WTC11 (cell line): ENCODE measurements around the gene PTPRN2. TPM values are rescaled to one million over a fixed set of nuclear protein-coding genes. Genes with fewer than 3 reads are reported as not detected.

Experiments used
- ATAC-seq: fragments of 200-7000 bp; cut with Tn5 transposase; 2 replicates; pipeline ENCODE4 v1.10.0; 2021; ENCODE audit warnings: mild to moderate bottlenecking, moderate library complexity
- CTCF ChIA-PET: fragments of 300-600 bp; sonication (Branson Sonifier 250); formaldehyde crosslinking; loops from one replicate; lab custom pipeline; 2021; ENCODE audit warnings: antibody characterized with exemption; lab: Charles Lee
- POLR2A ChIA-PET: fragments of 350-600 bp; sonication (Branson Sonifier 250); formaldehyde crosslinking; loops from one replicate; lab custom pipeline; 2021; ENCODE audit warnings: antibody characterized with exemption; lab: Charles Lee
- DNase-seq: peaks from one replicate; pipeline ENCODE4 v3.0.0; 2021; ENCODE audit warnings: low spot score
- H3K27ac Mint-ChIP-seq: 2 replicates; pipeline ENCODE4 v1.8.0; 2021; ENCODE audit warnings: mixed read lengths
- H3K27me3 Mint-ChIP-seq: 2 replicates; pipeline ENCODE4 v1.8.0; 2021; ENCODE audit warnings: low read depth, mild to moderate bottlenecking, moderate library complexity, mixed read lengths
- H3K36me3 Mint-ChIP-seq: 2 replicates; pipeline ENCODE4 v1.8.0; 2021; ENCODE audit warnings: mixed read lengths
- H3K4me1 Mint-ChIP-seq: 2 replicates; pipeline ENCODE4 v1.8.0; 2022; ENCODE audit warnings: mixed read lengths
- H3K4me3 Mint-ChIP-seq: 2 replicates; pipeline ENCODE4 v1.8.0; 2021; ENCODE audit warnings: mild to moderate bottlenecking, moderate library complexity, mixed read lengths
- H3K9me3 Mint-ChIP-seq: 2 replicates; pipeline ENCODE4 v1.8.0; 2021; ENCODE audit warnings: mixed read lengths
- AFF4 ChIP-seq: sonication (generic); formaldehyde crosslinking; IDR thresholded peaks from 2 replicates; pipeline ENCODE4 v1.8.1; 2023; ENCODE audit warnings: mild to moderate bottlenecking, missing genetic modification reagents, borderline replicate concordance
- CREM ChIP-seq: sonication (generic); formaldehyde crosslinking; IDR thresholded peaks from 2 replicates; pipeline ENCODE4 v1.8.1; 2022; ENCODE audit warnings: mild to moderate bottlenecking, missing genetic modification reagents, moderate library complexity
- E2F1 ChIP-seq: sonication (generic); formaldehyde crosslinking; IDR thresholded peaks from 2 replicates; pipeline ENCODE4 v1.8.0; 2022; ENCODE audit warnings: mild to moderate bottlenecking, missing genetic modification reagents
- E2F4 ChIP-seq: sonication (generic); formaldehyde crosslinking; IDR thresholded peaks from 2 replicates; pipeline ENCODE4 v1.8.1; 2022; ENCODE audit warnings: low read depth, mild to moderate bottlenecking, moderate library complexity, missing genetic modification reagents, borderline replicate concordance
- EMX1 ChIP-seq: fragments of 250-450 bp; sonication (Bioruptor Pico); IDR thresholded peaks from 2 replicates; pipeline ENCODE4 v1.8.0; 2021; ENCODE audit warnings: mild to moderate bottlenecking
- ETV6 ChIP-seq: sonication (generic); formaldehyde crosslinking; IDR thresholded peaks from 2 replicates; pipeline ENCODE4 v1.8.1; 2022; ENCODE audit warnings: mild to moderate bottlenecking, missing genetic modification reagents
- FOXK1 ChIP-seq: sonication (generic); formaldehyde crosslinking; IDR thresholded peaks from 2 replicates; pipeline ENCODE4 v1.8.0; 2022; ENCODE audit warnings: mild to moderate bottlenecking, moderate library complexity, missing genetic modification reagents
- FOXP1 ChIP-seq: sonication (generic); formaldehyde crosslinking; IDR thresholded peaks from 2 replicates; pipeline ENCODE4 v1.8.0; 2022; ENCODE audit warnings: missing genetic modification reagents, mild to moderate bottlenecking, moderate library complexity, borderline replicate concordance
- FOXP4 ChIP-seq: sonication (generic); formaldehyde crosslinking; IDR thresholded peaks from 2 replicates; pipeline ENCODE4 v1.8.0; 2022; ENCODE audit warnings: mild to moderate bottlenecking, missing genetic modification reagents
- MYBL2 ChIP-seq: sonication (generic); formaldehyde crosslinking; IDR thresholded peaks from 2 replicates; pipeline ENCODE4 v1.8.1; 2023; ENCODE audit warnings: mild to moderate bottlenecking, moderate library complexity, missing genetic modification reagents
- NFATC4 ChIP-seq: fragments of 250-450 bp; sonication (Bioruptor Pico); IDR thresholded peaks from 2 replicates; pipeline ENCODE4 v1.9.0; 2021; ENCODE audit warnings: mild to moderate bottlenecking
- NFYB ChIP-seq: sonication (generic); formaldehyde crosslinking; conservative IDR thresholded peaks from 2 replicates; pipeline ENCODE4 v1.8.0; 2022; ENCODE audit warnings: low read depth, missing genetic modification reagents
- NR1H2 ChIP-seq: sonication (generic); formaldehyde crosslinking; IDR thresholded peaks from 2 replicates; pipeline ENCODE4 v1.9.0; 2021; ENCODE audit warnings: mild to moderate bottlenecking, moderate library complexity, missing genetic modification reagents
- NR2C2 ChIP-seq: sonication (generic); formaldehyde crosslinking; IDR thresholded peaks from 2 replicates; pipeline ENCODE4 v1.8.0; 2022; ENCODE audit warnings: mild to moderate bottlenecking, missing genetic modification reagents
- TEAD4 ChIP-seq: sonication (generic); formaldehyde crosslinking; IDR thresholded peaks from 2 replicates; pipeline ENCODE4 v1.8.0; 2022; ENCODE audit warnings: mild to moderate bottlenecking, missing genetic modification reagents
- ZNF232 ChIP-seq: sonication (generic); formaldehyde crosslinking; IDR thresholded peaks from 2 replicates; pipeline ENCODE4 v1.8.0; 2022; ENCODE audit warnings: mild to moderate bottlenecking, missing genetic modification reagents
- ZNF396 ChIP-seq: fragments of 250-450 bp; sonication (Bioruptor Pico); IDR thresholded peaks from 2 replicates; pipeline ENCODE4 v1.8.0; 2021; ENCODE audit warnings: mild to moderate bottlenecking, moderate library complexity, borderline replicate concordance
- ZNF423 ChIP-seq: fragments of 250-450 bp; sonication (Bioruptor Pico); IDR thresholded peaks from 2 replicates; pipeline ENCODE4 v2.1.2; 2022; ENCODE audit warnings: mild to moderate bottlenecking, moderate library complexity
- total RNA-seq: library from RNA; stranded (reverse); gene quantifications from 3 replicates; pipeline ENCODE4 v1.2.3, GENCODE V29; 2021
- TF ChIP-seq, protein P1 (sequence below): sonication (generic); formaldehyde crosslinking; IDR thresholded peaks from 2 replicates; pipeline ENCODE4 v1.8.0; 2023; ENCODE audit warnings: missing genetic modification reagents, mild to moderate bottlenecking, borderline replicate concordance
- TF ChIP-seq, protein P2 (sequence below): sonication (generic); formaldehyde crosslinking; IDR thresholded peaks from 2 replicates; pipeline ENCODE4 v1.8.1; 2023; ENCODE audit warnings: mild to moderate bottlenecking, missing genetic modification reagents

The PTPRN2 gene
- total RNA-seq, 1 experiment from 2014 or later = 4.7 TPM

- Mint-ChIP-seq H3K4me3 (no peak overlapping the region), H3K27me3 (peaks cover 9% of the 10 kb centered on the region; the same call in 1 of the 2 replicates), H3K27ac (0 out of 2 replicates have a peak overlapping the region, but pooled peaks have one; percentile 20), H3K4me1 (peaks cover 18% of the 10 kb centered on the region), H3K9me3 (peaks cover 24% of the 10 kb centered on the region), H3K36me3 (peaks cover 22% of the 10 kb centered on the region)
- POLR2A ChIA-PET = no interaction called here
- TF ChIP-seq NFATC4 (CRISPR knock-in tag) (no peak), ZNF423 (CRISPR knock-in tag) (no peak), NR1H2 (CRISPR knock-in tag) (no peak), EMX1 (no peak), TEAD4 (CRISPR knock-in tag) (no peak), ETV6 (CRISPR knock-in tag) (no peak), ZNF232 (CRISPR knock-in tag) (no peak), FOXK1 (no peak), E2F1 (CRISPR knock-in tag) (no peak), E2F4 (CRISPR knock-in tag) (no peak), NFYB (CRISPR knock-in tag) (no peak), AFF4 (CRISPR knock-in tag) (no peak), CREM (CRISPR knock-in tag) (no peak), NR2C2 (CRISPR knock-in tag) (no peak), FOXP1 (no peak), MYBL2 (CRISPR knock-in tag) (no peak), ZNF396 (CRISPR knock-in tag) (no peak), FOXP4 (CRISPR knock-in tag) (no peak)
- TF ChIP-seq, protein P1, sequence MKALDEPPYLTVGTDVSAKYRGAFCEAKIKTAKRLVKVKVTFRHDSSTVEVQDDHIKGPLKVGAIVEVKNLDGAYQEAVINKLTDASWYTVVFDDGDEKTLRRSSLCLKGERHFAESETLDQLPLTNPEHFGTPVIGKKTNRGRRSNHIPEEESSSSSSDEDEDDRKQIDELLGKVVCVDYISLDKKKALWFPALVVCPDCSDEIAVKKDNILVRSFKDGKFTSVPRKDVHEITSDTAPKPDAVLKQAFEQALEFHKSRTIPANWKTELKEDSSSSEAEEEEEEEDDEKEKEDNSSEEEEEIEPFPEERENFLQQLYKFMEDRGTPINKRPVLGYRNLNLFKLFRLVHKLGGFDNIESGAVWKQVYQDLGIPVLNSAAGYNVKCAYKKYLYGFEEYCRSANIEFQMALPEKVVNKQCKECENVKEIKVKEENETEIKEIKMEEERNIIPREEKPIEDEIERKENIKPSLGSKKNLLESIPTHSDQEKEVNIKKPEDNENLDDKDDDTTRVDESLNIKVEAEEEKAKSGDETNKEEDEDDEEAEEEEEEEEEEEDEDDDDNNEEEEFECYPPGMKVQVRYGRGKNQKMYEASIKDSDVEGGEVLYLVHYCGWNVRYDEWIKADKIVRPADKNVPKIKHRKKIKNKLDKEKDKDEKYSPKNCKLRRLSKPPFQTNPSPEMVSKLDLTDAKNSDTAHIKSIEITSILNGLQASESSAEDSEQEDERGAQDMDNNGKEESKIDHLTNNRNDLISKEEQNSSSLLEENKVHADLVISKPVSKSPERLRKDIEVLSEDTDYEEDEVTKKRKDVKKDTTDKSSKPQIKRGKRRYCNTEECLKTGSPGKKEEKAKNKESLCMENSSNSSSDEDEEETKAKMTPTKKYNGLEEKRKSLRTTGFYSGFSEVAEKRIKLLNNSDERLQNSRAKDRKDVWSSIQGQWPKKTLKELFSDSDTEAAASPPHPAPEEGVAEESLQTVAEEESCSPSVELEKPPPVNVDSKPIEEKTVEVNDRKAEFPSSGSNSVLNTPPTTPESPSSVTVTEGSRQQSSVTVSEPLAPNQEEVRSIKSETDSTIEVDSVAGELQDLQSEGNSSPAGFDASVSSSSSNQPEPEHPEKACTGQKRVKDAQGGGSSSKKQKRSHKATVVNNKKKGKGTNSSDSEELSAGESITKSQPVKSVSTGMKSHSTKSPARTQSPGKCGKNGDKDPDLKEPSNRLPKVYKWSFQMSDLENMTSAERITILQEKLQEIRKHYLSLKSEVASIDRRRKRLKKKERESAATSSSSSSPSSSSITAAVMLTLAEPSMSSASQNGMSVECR (CRISPR knock-in tag) = no peak
- TF ChIP-seq, protein P2, sequence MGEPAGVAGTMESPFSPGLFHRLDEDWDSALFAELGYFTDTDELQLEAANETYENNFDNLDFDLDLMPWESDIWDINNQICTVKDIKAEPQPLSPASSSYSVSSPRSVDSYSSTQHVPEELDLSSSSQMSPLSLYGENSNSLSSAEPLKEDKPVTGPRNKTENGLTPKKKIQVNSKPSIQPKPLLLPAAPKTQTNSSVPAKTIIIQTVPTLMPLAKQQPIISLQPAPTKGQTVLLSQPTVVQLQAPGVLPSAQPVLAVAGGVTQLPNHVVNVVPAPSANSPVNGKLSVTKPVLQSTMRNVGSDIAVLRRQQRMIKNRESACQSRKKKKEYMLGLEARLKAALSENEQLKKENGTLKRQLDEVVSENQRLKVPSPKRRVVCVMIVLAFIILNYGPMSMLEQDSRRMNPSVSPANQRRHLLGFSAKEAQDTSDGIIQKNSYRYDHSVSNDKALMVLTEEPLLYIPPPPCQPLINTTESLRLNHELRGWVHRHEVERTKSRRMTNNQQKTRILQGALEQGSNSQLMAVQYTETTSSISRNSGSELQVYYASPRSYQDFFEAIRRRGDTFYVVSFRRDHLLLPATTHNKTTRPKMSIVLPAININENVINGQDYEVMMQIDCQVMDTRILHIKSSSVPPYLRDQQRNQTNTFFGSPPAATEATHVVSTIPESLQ (CRISPR knock-in tag) = no peak
- CTCF ChIA-PET = interaction anchor here (1.0 to 1.3 kb wide), 3 partner anchors 32 to 310 kb away, joined by 3 to 4 read pairs (median 4); no protein-coding TSS in a partner anchor
- peak; percentile 65 for ATAC-seq
- no peak for DNase-seq
Observed at GRCh38 chr7:158044482-158044823, 543.2 kb downstream of the PTPRN2 start.
